GM13976 (cell line): ENCODE measurements around the gene VOPP1.

Experiments used
- DNase-seq: peaks from one replicate; pipeline ENCODE4 v3.0.0; 2012; ENCODE audit warnings: low spot score
- CTCF ChIP-seq: IDR thresholded peaks from 2 replicates; pipeline ENCODE4 v1.5.1; 2012; ENCODE audit warnings: borderline replicate concordance, mild to moderate bottlenecking; ENCODE audit not compliant: insufficient read depth; ENCODE audit errors: extremely low read depth, missing control alignments, control extremely low read depth
- in situ Hi-C: fragments of 300-500 bp; cut with MboI; formaldehyde crosslinking; loops from one replicate; pipeline ENCODE4 v1.12.0; 2022; ENCODE audit warnings: low sequenced_read_pairs, mixed read lengths, inconsistent platforms; ENCODE audit not compliant: unreplicated experiment

VOPP1 gene

DNA sequence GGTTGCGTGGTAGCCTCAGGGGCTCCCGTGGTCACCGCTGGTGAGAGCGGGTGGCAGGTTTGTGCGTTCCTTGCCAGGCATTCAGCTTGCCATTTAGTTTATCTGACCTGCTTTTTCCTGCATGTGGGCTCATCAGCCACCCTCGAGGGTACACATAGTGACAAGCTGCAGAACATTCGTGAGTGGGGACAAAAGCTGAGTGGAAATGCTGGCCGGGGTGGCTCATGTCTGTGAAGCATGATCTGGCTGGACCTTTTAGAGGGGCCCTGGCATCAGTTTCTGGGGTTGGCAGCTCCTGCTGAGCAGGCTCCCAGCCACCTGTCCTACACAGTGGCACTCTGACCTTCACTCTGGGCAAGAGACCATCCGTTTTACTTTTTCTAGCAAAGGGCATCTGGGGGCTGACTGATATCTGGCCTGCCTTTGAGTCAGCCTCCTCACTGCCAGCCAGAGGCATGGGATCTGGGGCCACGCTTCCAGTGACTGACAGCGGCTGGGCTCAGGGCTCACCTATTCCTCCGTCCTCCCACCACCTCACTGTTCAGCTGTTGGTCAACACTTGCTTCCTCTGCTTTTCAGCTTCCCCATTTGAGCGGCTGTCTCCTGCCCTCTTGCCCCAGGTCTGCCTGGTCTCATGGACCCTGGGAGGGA, 132.1 kb downstream of the VOPP1 start:
- no peak for DNase-seq
- TF ChIP-seq CTCF: no peak
- in situ Hi-C loops: no loop called here

- TF ChIP-seq CTCF: no peak
- in situ Hi-C loops: no loop called here
- DNase-seq: peak; percentile 21
Observed at GRCh38 chr7:55439627-55440026, 132.7 kb downstream of the VOPP1 start.

DNA sequence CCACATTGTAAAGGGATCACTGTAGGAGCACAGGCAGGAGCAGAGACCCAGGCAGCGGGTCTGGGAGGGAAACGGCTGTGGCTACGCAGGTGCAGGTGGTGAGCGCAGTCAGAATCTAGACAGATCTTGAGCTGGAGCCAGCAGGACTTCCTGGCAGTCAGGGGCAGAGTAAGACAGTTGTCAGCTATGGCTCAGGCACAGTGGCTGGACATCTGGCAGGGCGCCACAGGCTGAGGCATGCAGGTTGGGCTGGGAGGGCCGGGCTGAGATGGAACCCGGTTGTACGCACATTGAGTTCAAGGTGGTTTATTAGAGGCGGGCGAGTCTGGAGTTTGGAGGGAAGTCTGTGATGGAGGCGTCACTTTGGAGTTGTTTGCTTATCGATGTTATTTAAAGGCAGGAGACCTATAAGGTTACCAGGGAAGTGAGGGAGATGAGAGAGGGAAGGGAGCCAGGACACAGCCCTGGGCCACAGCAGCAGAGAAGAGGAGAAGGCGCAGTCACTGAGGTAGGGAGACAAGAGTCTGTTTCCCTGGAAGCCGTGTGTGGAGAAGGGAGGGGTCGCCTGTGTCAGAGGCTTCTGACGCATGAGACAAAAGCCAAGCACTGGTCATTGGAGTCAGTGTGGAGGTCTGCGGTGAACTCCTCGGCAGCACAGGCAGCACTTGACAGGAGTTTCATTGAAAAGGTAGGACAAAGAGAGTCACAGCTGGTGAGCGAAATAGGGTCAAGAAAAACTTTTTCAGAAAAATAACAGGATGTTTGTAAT, 133.4 kb downstream of the VOPP1 start:
- DNase-seq: peak; percentile 24
- no peak for TF ChIP-seq CTCF
- in situ Hi-C loops: no loop called here

DNA sequence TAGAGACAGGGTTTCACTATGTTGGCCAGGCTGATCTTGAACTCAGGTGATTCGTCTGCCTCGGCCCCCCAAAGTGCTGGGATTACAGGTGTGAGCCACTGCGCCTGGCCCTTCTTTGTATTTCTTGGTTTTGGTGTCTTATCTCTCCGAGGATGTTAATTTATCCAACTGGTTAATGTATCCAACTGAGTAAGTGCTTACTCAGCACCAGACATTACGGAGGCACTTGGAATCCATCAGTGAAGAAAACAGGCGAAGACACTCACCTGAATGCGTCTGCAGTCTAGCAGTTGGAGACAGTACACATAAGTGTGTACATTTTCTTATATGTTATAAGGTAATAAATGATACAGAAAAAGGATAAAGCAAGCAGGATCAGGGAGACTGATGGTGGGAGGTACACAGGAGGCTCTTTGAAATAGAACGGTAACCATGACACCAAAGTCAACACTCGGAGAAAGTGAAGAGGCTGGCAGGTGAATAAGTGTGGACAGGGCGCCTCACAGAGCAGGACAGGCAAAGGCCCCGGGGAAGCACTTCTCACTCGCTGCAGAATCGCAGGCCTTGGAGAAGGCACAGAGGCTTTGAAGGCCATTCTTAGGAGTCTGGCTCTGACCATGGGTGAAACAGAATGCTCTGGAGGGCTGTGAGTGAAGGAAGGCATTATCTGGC, 134.1 kb downstream of the VOPP1 start:
- no peak for TF ChIP-seq CTCF
- in situ Hi-C loops: no loop called here
- peak; percentile 18 for DNase-seq

- in situ Hi-C loops: no loop called here
- DNase-seq: no peak
- TF ChIP-seq CTCF: no peak
Observed at GRCh38 chr7:55437375-55437774, 134.9 kb downstream of the VOPP1 start.

GRCh38 chr7:55436457-55436856, 135.8 kb downstream of the VOPP1 start:
- no peak for TF ChIP-seq CTCF
- in situ Hi-C loops: no loop called here

More at GRCh38 chr7:55436457-55436856, 135.8 kb downstream of the VOPP1 start:
- DNase-seq: no peak
